Immature natural killer cell (primary cell): ENCODE data around the gene ALS2CL. TPM values are rescaled to one million over a fixed set of nuclear protein-coding genes. Genes with fewer than 3 reads are reported as not detected.

Experiments
- DNase-seq, 3 donors: peaks; one replicate each; pipeline ENCODE4 v3.0.0; 2022; ENCODE audit warnings: mixed read lengths in 1 of 3
- H3K27ac Mint-ChIP-seq, 6 donors: one replicate each; pipeline ENCODE4 v1.8.0; 2020; ENCODE audit warnings: mixed read lengths in 6 of 6, mild to moderate bottlenecking in 5 of 6, inconsistent platforms in 4 of 6, moderate library complexity in 3 of 6
- H3K27me3 Mint-ChIP-seq, 3 donors: one replicate each; pipeline ENCODE4 v1.8.0; 2020 to 2021; ENCODE audit warnings: low read depth in 3 of 3, mild to moderate bottlenecking in 3 of 3, mixed read lengths in 3 of 3, moderate library complexity in 3 of 3, inconsistent platforms in 1 of 3
- H3K36me3 Mint-ChIP-seq, 3 donors: one replicate each; pipeline ENCODE4 v1.8.0; 2020; ENCODE audit warnings: mixed read lengths in 3 of 3, inconsistent platforms in 2 of 3, mild to moderate bottlenecking in 2 of 3
- H3K4me1 Mint-ChIP-seq, 2 donors: one replicate each; pipeline ENCODE4 v1.8.0; 2020; ENCODE audit warnings: inconsistent platforms in 2 of 2, mild to moderate bottlenecking in 2 of 2, mixed read lengths in 2 of 2, moderate library complexity in 1 of 2
- H3K4me3 Mint-ChIP-seq, 5 donors: one replicate each; pipeline ENCODE4 v1.8.0; 2020; ENCODE audit warnings: mild to moderate bottlenecking in 5 of 5, mixed read lengths in 5 of 5, inconsistent platforms in 3 of 5, moderate library complexity in 3 of 5
- H3K9me3 Mint-ChIP-seq, 6 donors: one replicate each; pipeline ENCODE4 v1.8.0; 2020; ENCODE audit warnings: mild to moderate bottlenecking in 6 of 6, mixed read lengths in 6 of 6, inconsistent platforms in 4 of 6, moderate library complexity in 3 of 6
- polyA plus RNA-seq, 3 donors: library from polyadenylated mRNA; unstranded; fragments of 300-500 nt; fragmentation: Illumina TruSeq; gene quantifications; one replicate each; pipeline ENCODE4 v1.2.3, GENCODE V29; 2021

ALS2CL gene
- polyA plus RNA-seq, 3 donors from 2014 or later = not detected

DNA sequence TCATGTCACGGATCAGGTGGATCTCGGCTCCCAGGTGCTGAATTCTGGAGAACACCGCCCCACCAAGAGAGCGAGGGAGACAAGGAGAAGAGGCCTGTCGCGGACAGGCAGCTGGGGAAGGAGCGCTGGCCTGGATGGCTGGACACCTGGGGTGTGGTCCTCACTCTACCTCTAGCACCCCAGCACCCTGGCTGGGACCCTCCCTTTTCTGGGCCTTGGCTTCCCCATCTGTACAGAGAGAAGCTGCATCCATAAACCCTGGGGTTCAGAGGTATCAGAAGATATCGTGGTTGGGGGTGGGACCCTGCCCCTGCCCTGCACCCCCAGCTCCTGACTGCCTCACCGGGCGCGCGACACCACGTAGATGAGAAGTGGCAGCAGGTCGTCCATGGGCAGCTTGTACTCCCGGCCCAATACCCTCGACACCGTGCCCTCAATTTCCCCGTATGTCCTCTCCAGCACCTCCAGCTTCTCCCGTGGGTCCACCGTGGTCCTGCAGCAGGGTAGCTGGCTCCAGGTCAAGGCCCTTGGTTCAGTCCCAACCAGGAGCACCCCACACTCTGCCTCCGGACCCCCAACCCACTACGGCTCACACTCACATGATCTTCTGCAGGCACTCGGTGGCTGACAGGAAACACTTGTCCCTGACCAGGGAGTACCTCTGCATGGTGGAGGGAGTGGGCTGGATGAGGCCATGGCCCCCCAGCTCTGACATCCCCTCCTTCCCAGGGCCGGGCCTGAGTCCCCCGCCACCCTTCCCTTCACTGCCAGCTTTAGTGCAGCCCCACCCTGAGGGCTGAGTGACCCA, 21.7 kb downstream of the ALS2CL start:
- Mint-ChIP-seq H3K4me3 (no peak overlapping the region), H3K9me3 (no peaks in the 10 kb centered on the region), H3K27me3 (peaks cover 0 to 3% (median 2%) of the 10 kb centered on the region in 3 donors), H3K36me3 (no peaks in the 10 kb centered on the region), H3K27ac (no peak overlapping the region), H3K4me1 (no peaks in the 10 kb centered on the region)
- DNase-seq = no peak

DNA sequence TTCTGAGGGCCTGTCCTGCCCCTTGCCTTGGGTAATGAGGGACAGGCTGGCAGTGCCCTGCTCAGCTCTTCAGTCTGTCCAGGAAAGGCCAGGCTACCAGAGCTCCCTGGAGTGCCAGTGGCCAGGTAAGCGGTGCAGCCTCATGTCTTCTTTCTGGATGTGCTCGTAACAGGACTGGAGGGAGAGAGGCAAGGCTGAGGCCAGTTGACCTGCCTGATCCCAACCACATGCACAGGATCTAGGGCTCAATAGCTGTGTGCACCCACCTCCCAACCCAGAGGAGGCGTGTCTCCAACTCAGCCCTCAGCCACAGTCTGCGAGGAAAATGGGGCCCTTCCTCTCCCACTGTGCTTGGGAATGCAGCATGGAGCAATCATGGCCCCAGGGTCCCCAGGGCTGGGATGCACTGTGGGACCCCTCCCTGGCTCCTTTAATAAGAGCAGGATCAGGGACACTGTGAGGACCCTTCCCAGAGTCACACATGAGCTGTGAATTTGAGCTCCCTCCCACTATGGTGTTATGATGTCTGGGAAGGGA, 22.5 kb downstream of the ALS2CL start:
- Mint-ChIP-seq H3K4me1 (no peaks in the 10 kb centered on the region), H3K4me3 (no peak overlapping the region), H3K27ac (no peak overlapping the region), H3K27me3 (peaks cover 0 to 5% (median 3%) of the 10 kb centered on the region in 3 donors), H3K36me3 (no peaks in the 10 kb centered on the region), H3K9me3 (no peaks in the 10 kb centered on the region)
- no peak for DNase-seq

GRCh38 chr3:46670000-46670890, 23.2 kb downstream of the ALS2CL start:
- H3K27me3 Mint-ChIP-seq = peaks cover 0 to 5% (median 3%) of the 10 kb centered on the region in 3 donors
- H3K36me3 Mint-ChIP-seq = no peaks in the 10 kb centered on the region
- H3K4me3 Mint-ChIP-seq = no peak overlapping the region
- H3K4me1 Mint-ChIP-seq = no peaks in the 10 kb centered on the region
- H3K27ac Mint-ChIP-seq = no peak overlapping the region
- DNase-seq = no peak
- H3K9me3 Mint-ChIP-seq = no peaks in the 10 kb centered on the region

GRCh38 chr3:46669191-46669999, 24.1 kb downstream of the ALS2CL start:
- H3K9me3 Mint-ChIP-seq = no peaks in the 10 kb centered on the region
- no peak for DNase-seq
- H3K4me1 Mint-ChIP-seq = no peaks in the 10 kb centered on the region
- H3K36me3 Mint-ChIP-seq = no peaks in the 10 kb centered on the region
- H3K27me3 Mint-ChIP-seq = peaks cover 0 to 5% (median 3%) of the 10 kb centered on the region in 3 donors
- H3K4me3 Mint-ChIP-seq = no peak overlapping the region
- H3K27ac Mint-ChIP-seq = no peak overlapping the region

DNA sequence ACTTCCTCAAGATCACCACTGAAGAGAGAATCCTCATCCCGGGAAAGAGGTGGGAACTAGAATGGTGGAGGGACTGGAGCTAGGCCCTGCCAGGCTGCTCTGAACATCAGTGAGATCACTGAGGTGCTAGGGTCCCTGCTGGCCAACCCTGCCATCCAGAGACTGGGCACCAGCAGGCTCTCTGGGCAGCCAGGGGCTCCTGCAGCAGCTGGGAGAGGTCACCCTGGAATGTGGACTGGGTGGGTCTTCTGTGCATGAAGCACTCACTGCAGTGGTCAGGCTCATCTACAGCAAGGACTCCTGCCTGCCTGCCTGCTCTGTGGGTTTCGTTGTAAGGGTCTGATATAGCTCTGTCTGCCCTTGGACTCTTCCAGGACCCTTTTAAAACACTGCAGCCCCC, 24.9 kb downstream of the ALS2CL start:
- Mint-ChIP-seq H3K27ac (no peak overlapping the region), H3K27me3 (peaks cover 0 to 5% (median 3%) of the 10 kb centered on the region in 3 donors), H3K36me3 (no peaks in the 10 kb centered on the region), H3K4me3 (no peak overlapping the region), H3K9me3 (no peaks in the 10 kb centered on the region), H3K4me1 (no peaks in the 10 kb centered on the region)
- no peak for DNase-seq

- peaks cover 1 to 5% (median 3%) of the 10 kb centered on the region in 3 donors for H3K27me3 Mint-ChIP-seq
- no peak overlapping the region for H3K4me3 Mint-ChIP-seq
- no peaks in the 10 kb centered on the region for H3K9me3 Mint-ChIP-seq
- no peak overlapping the region for H3K27ac Mint-ChIP-seq
- H3K4me1 Mint-ChIP-seq = no peaks in the 10 kb centered on the region
- H3K36me3 Mint-ChIP-seq = no peaks in the 10 kb centered on the region
- no peak for DNase-seq
These were observed 25.4 kb downstream of the ALS2CL start for GRCh38 chr3:46668116-46668515.

GRCh38 chr3:46667657-46668056, 25.8 kb downstream of the ALS2CL start:
- no peak for DNase-seq
- H3K4me3 Mint-ChIP-seq = no peak overlapping the region
- H3K27ac Mint-ChIP-seq = no peak overlapping the region
- no peaks in the 10 kb centered on the region for H3K4me1 Mint-ChIP-seq
- peaks cover 0 to 7% (median 6%) of the 10 kb centered on the region in 3 donors for H3K27me3 Mint-ChIP-seq
- H3K9me3 Mint-ChIP-seq = no peaks in the 10 kb centered on the region
- H3K36me3 Mint-ChIP-seq = no peaks in the 10 kb centered on the region

DNA sequence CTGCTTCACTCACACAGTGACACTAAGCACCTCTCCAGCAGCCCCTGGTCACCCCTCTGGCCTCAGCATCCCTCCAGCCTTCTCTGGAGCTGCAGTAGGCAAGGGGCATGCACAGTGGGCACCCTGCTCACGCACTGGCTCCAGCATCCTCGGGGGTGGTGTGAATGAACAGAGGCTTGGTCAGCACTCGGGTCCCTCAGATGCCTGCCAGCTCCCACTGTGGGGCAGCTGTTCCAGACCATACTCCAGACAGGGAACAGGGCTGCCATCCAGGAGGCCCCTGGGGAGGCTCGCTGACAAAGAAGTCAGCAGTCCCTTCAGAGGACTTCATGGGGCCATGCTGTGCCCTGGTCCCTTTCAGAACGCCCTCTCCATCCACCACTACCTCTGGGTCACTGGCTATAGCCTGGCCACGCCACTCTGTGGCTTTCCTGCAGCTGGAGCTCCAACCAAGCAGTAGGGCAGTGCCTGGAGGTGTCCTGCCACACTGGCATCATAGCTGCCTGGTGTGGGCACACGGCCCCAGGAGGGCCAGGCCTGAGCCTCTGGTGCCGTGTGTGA, 26.3 kb downstream of the ALS2CL start:
- Mint-ChIP-seq H3K4me1 (no peaks in the 10 kb centered on the region), H3K27me3 (peaks cover 0 to 10% (median 7%) of the 10 kb centered on the region in 3 donors), H3K4me3 (no peak overlapping the region), H3K27ac (no peak overlapping the region), H3K9me3 (no peaks in the 10 kb centered on the region), H3K36me3 (no peaks in the 10 kb centered on the region)
- no peak for DNase-seq

DNA sequence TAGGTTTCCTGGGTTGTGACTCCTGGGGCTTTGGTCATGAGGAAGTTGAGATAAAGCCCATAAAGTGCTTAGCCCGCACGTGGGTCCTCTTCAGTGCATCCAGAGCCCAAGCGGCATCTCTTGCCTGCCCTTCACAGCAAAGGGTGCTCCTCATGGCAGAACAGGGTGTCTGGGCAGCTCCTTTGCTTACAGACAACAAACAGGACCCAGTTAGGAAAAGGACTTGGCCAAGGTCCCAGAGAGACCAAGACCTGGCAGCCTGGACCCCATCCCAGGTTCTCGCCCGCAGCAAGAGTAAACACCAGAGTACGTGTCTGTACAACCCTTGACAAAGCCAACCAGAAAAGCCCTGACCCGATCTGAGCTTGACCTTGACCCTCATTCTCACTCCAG, 27.0 kb downstream of the ALS2CL start:
- no peak overlapping the region for H3K27ac Mint-ChIP-seq
- H3K27me3 Mint-ChIP-seq = peaks cover 0 to 10% (median 7%) of the 10 kb centered on the region in 3 donors

GRCh38 chr3:46665763-46666452, 27.6 kb downstream of the ALS2CL start:
- Mint-ChIP-seq H3K27me3 (peaks cover 0 to 10% (median 7%) of the 10 kb centered on the region in 3 donors), H3K27ac (no peak overlapping the region), H3K4me1 (no peaks in the 10 kb centered on the region), H3K4me3 (no peak overlapping the region), H3K36me3 (no peaks in the 10 kb centered on the region), H3K9me3 (no peaks in the 10 kb centered on the region)
- no peak for DNase-seq

More for the DNA sequence above, 27.0 kb downstream of the ALS2CL start:
- no peak for DNase-seq
- Mint-ChIP-seq H3K36me3 (no peaks in the 10 kb centered on the region), H3K4me3 (no peak overlapping the region), H3K9me3 (no peaks in the 10 kb centered on the region), H3K4me1 (no peaks in the 10 kb centered on the region)

GRCh38 chr3:46664971-46665762, 28.3 kb downstream of the ALS2CL start:
- Mint-ChIP-seq H3K4me1 (no peaks in the 10 kb centered on the region), H3K27me3 (peaks cover 0 to 10% (median 7%) of the 10 kb centered on the region in 3 donors), H3K9me3 (no peaks in the 10 kb centered on the region), H3K36me3 (no peaks in the 10 kb centered on the region), H3K4me3 (no peak overlapping the region), H3K27ac (no peak overlapping the region)
- DNase-seq = no peak
